Upper lobe of left lung (tissue), 4 donors: Measurements from ENCODE around the gene ADAMTS2.

Experiments
- EP300 ChIP-seq, 4 donors: sonication (generic); formaldehyde crosslinking; IDR thresholded peaks; one replicate each; pipeline ENCODE4 v1.5.1; 2017; ENCODE audit warnings: antibody characterized with exemption in 4 of 4, control low read depth in 2 of 4
- POLR2A ChIP-seq, 4 donors: fragments of 450-650 bp; IDR thresholded peaks; one replicate each; pipeline ENCODE4 v1.5.1; 2016 to 2017; ENCODE audit warnings: antibody characterized with exemption in 4 of 4, mild to moderate bottlenecking in 2 of 4
- POLR2AphosphoS5 ChIP-seq, 2 donors: sonication (generic); formaldehyde crosslinking; IDR thresholded peaks; one replicate each; pipeline ENCODE4 v1.5.1; 2017; ENCODE audit warnings: antibody characterized with exemption in 2 of 2
- TF ChIP-seq, protein P1 (sequence below), 6 experiments: fragments of 450-650 bp in 4 of 6; fragments of 200-600 bp in 2 of 6; sonication (generic) in 2 of 6; IDR thresholded peaks; one replicate each; pipeline ENCODE4 v1.5.1; 2016 to 2019; ENCODE audit warnings: antibody characterized with exemption in 6 of 6

DNA sequence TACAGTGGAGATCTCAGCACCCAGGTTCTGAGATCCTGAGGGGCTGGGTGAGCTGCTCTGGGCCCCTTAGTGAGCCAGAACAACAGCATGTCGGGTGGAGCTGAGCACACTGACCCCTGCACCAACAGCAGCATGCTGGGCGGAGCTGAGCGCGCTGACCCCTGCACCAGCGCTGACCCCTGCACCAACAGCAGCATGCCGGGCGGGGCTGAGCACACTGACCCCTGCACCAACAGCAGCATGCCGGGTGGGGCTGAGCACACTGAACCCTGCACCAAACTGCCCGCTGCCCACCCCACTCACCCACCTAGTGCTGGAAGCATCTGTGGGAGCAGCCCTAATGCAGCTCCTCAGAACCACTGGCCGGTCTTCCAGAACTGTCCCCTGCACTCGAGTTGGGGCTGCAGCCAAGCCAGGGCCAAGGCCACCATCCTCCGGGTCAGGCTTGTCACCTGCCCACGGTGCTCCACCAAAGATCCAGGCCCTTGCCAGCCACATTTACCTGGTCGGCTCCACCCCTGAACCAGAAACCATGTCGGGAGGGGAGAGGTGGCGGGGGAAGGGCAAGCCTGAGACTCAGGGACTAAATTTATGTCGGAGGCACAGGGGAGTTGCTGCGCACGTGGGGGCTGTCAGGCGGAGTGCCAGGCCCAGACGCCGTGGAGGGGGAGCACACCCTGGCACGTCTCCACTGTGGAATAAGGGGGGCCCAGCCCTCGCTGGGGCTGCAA lies 80.3 kb downstream of the ADAMTS2 start:
- TF ChIP-seq, protein P1, sequence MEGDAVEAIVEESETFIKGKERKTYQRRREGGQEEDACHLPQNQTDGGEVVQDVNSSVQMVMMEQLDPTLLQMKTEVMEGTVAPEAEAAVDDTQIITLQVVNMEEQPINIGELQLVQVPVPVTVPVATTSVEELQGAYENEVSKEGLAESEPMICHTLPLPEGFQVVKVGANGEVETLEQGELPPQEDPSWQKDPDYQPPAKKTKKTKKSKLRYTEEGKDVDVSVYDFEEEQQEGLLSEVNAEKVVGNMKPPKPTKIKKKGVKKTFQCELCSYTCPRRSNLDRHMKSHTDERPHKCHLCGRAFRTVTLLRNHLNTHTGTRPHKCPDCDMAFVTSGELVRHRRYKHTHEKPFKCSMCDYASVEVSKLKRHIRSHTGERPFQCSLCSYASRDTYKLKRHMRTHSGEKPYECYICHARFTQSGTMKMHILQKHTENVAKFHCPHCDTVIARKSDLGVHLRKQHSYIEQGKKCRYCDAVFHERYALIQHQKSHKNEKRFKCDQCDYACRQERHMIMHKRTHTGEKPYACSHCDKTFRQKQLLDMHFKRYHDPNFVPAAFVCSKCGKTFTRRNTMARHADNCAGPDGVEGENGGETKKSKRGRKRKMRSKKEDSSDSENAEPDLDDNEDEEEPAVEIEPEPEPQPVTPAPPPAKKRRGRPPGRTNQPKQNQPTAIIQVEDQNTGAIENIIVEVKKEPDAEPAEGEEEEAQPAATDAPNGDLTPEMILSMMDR (IDR thresholded peaks at IDR 0.05), result no peak
- no peak for TF ChIP-seq POLR2A (IDR thresholded peaks at IDR 0.05)
- no peak for TF ChIP-seq EP300 (IDR thresholded peaks at IDR 0.05)
- no peak for TF ChIP-seq POLR2AphosphoS5 (IDR thresholded peaks at IDR 0.05)
